OCI-LY3 (cell line): ENCODE measurements around the gene TMEM42.

Experiments
- CTCF ChIP-seq: fragments of 200-600, 300-600 bp; sonication (generic); IDR thresholded peaks from 2 replicates; pipeline ENCODE4 v1.5.1; 2014; ENCODE audit warnings: antibody characterized with exemption, low read length, low read depth
- EZH2phosphoT487 ChIP-seq: fragments of 200-600 bp; shearing (Covaris generic); IDR thresholded peaks from 2 replicates; pipeline ENCODE4 v1.6.1; 2018; ENCODE audit warnings: antibody characterized with exemption, mixed run types, low read depth

- TF ChIP-seq CTCF (no peak), EZH2phosphoT487 (no peak)
These were observed 520 bp downstream of the TMEM42 start for GRCh38 chr3:44862226-44862637.
